Vagina (tissue), 2 donors: ENCODE measurements around the gene KDELR3. TPM values are rescaled to one million over a fixed set of nuclear protein-coding genes. Genes with fewer than 3 reads are reported as not detected.

Experiments used
- DNase-seq, 2 donors: peaks; one replicate each; pipeline ENCODE4 v3.0.0-alpha.2; 2017; ENCODE audit errors: extremely low spot score in 2 of 2
- H3K27ac ChIP-seq: fragments of 200-600 bp; sonication (generic); one replicate; pipeline ENCODE4 v1.5.1; 2019
- H3K27me3 ChIP-seq: fragments of 200-600 bp; sonication (generic); one replicate; pipeline ENCODE4 v1.5.1; 2019
- H3K36me3 ChIP-seq, 2 donors: fragments of 200-600 bp; sonication (generic); one replicate each; pipeline ENCODE4 v1.5.1; 2017 to 2019
- H3K4me1 ChIP-seq: fragments of 200-600 bp; sonication (generic); one replicate; pipeline ENCODE4 v1.5.1; 2019
- H3K4me3 ChIP-seq, 2 donors: fragments of 200-600 bp; sonication (generic); 1 replicate in 1 of 2; 2 replicates in 1 of 2; pipeline ENCODE4 v1.5.1; 2016 to 2019
- H3K9me3 ChIP-seq: fragments of 200-600 bp; sonication (generic); one replicate; pipeline ENCODE4 v1.5.1; 2019
- POLR2A ChIP-seq, 2 donors: fragments of 450-650 bp; IDR thresholded peaks; one replicate each; pipeline ENCODE4 v1.6.1; 2017; ENCODE audit warnings: antibody characterized with exemption in 2 of 2, mild to moderate bottlenecking in 2 of 2, moderate library complexity in 2 of 2
- POLR2AphosphoS5 ChIP-seq, 2 donors: sonication (generic); formaldehyde crosslinking; IDR thresholded peaks; one replicate each; pipeline ENCODE4 v1.9.0; 2017; ENCODE audit warnings: antibody characterized with exemption in 2 of 2, mild to moderate bottlenecking in 2 of 2, low read depth in 1 of 2; ENCODE audit not compliant: insufficient read depth in 1 of 2
- intact Hi-C: fragments of 100-400 bp; cut with DNase I; formaldehyde crosslinking; loops from one replicate; pipeline ENCODE4 v1.15.1; 2023
- total RNA-seq: library from RNA; depleted of rRNA; stranded (reverse); fragments of >200 nt; gene quantifications from one replicate; pipeline ENCODE4 v1.2.3, GENCODE V29; 2016
- TF ChIP-seq, protein P1 (sequence below), 3 experiments: fragments of 450-650 bp in 2 of 3; fragments of 200-600 bp in 1 of 3; sonication (generic) in 1 of 3; IDR thresholded peaks; one replicate each; pipeline ENCODE4 v1.5.1; 2017 to 2019; ENCODE audit warnings: antibody characterized with exemption in 3 of 3, mild to moderate bottlenecking in 2 of 3, moderate library complexity in 2 of 3

KDELR3 gene
- total RNA-seq, 1 donor from 2014 or later: 3.9 TPM

DNA sequence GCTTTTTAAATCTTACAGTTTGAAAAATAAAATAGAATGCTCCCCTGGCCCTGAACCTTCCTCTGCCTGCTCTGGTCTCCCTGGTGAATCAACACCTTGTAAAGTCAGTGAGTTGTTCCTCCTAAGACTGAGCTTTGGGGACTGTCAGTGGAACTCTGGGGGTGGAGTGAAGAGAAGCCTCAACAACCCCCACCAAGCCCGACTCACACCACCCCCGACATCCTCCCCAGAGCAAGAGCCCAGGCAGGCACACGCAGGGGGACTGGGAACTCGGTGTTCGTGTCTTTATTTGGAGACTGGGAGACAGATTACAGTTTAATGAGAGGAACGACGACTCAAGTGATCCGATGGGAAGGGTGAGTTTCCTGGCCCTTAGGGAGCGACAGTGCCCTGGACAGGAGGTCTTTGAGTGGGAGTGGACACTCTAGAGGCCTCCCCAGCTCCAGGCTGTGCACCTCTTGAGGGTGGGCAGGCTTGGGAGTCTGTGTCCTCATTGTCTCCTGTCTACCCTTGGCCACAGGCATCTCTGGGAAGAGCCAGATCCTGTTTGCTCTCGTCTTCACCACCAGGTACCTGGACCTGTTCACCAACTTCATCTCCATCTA, 6.2 kb downstream of the KDELR3 start:
- H3K4me1 ChIP-seq: peaks cover 2% of the 10 kb centered on the region
- H3K27ac ChIP-seq: no peak overlapping the region
- no peaks in the 10 kb centered on the region for H3K9me3 ChIP-seq
- no peaks in the 10 kb centered on the region for H3K27me3 ChIP-seq
- TF ChIP-seq POLR2AphosphoS5 (IDR thresholded peaks at IDR 0.05; ENCODE audit: insufficient read depth in 1 of 2, low read depth in 1 of 2) (no peak), POLR2A (IDR thresholded peaks at IDR 0.05) (no peak)
- TF ChIP-seq, protein P1, sequence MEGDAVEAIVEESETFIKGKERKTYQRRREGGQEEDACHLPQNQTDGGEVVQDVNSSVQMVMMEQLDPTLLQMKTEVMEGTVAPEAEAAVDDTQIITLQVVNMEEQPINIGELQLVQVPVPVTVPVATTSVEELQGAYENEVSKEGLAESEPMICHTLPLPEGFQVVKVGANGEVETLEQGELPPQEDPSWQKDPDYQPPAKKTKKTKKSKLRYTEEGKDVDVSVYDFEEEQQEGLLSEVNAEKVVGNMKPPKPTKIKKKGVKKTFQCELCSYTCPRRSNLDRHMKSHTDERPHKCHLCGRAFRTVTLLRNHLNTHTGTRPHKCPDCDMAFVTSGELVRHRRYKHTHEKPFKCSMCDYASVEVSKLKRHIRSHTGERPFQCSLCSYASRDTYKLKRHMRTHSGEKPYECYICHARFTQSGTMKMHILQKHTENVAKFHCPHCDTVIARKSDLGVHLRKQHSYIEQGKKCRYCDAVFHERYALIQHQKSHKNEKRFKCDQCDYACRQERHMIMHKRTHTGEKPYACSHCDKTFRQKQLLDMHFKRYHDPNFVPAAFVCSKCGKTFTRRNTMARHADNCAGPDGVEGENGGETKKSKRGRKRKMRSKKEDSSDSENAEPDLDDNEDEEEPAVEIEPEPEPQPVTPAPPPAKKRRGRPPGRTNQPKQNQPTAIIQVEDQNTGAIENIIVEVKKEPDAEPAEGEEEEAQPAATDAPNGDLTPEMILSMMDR (IDR thresholded peaks at IDR 0.05): no peak
- no peaks in the 10 kb centered on the region for H3K36me3 ChIP-seq
- H3K4me3 ChIP-seq: no peak overlapping the region
- intact Hi-C loops: no loop called here
- DNase-seq: no peak

GRCh38 chr22:38477585-38477984, 9.7 kb downstream of the KDELR3 start:
- no peak overlapping the region for H3K27ac ChIP-seq
- H3K4me3 ChIP-seq: no peak overlapping the region
- H3K36me3 ChIP-seq: peaks cover 0 to 17% of the 10 kb centered on the region in 2 donors
- TF ChIP-seq POLR2AphosphoS5 (IDR thresholded peaks at IDR 0.05; ENCODE audit: insufficient read depth in 1 of 2, low read depth in 1 of 2) (no peak), POLR2A (IDR thresholded peaks at IDR 0.05) (no peak)
- TF ChIP-seq, protein P1 (IDR thresholded peaks at IDR 0.05): no peak
- no peak for DNase-seq
- no peaks in the 10 kb centered on the region for H3K9me3 ChIP-seq
- no peaks in the 10 kb centered on the region for H3K4me1 ChIP-seq
- intact Hi-C loops: no loop called here
- H3K27me3 ChIP-seq: no peaks in the 10 kb centered on the region

- Histone ChIP-seq H3K9me3 (no peaks in the 10 kb centered on the region), H3K4me1 (no peaks in the 10 kb centered on the region), H3K27ac (no peak overlapping the region), H3K4me3 (no peak overlapping the region), H3K27me3 (no peaks in the 10 kb centered on the region), H3K36me3 (peaks cover 3 to 34% of the 10 kb centered on the region in 2 donors)
- no peak for DNase-seq
- TF ChIP-seq POLR2A (IDR thresholded peaks at IDR 0.05) (no peak), POLR2AphosphoS5 (IDR thresholded peaks at IDR 0.05; ENCODE audit: insufficient read depth in 1 of 2, low read depth in 1 of 2) (no peak)
- TF ChIP-seq, protein P1 (IDR thresholded peaks at IDR 0.05): no peak
- intact Hi-C loops: no loop called here
Measured at GRCh38 chr22:38479096-38479837, 11.4 kb downstream of the KDELR3 start.

DNA sequence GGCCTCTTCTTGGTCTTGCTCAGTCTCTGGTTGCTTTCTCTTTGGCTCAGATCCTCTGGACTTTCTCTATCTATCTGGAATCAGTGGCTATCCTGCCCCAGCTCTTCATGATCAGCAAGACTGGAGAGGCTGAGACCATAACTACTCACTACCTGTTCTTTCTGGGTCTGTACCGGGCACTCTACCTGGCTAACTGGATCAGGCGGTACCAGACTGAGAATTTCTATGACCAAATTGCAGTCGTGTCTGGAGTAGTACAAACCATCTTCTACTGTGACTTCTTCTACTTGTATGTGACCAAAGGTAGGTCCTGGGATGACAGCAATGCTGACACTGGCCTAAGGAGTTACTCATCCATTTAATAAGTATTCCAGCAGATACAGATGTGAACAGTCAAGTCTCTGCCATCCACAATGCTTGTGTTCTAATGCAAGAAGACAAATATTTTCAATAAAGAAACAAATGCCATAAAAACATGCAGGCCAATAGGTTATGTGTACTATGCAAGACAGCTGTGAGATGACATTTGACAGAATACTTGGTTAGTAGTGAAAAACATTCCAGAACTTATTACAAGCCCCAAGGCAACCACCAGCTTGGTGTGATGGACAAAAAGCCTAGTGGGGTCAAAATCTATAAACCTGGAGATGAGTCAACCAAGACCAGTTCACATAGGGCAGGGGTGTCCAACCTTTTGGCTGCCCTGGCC, 13.4 kb downstream of the KDELR3 start:
- intact Hi-C loops: no loop called here
- peaks cover 7 to 55% of the 10 kb centered on the region in 2 donors for H3K36me3 ChIP-seq
- H3K4me1 ChIP-seq: no peaks in the 10 kb centered on the region
- TF ChIP-seq, protein P1 (IDR thresholded peaks at IDR 0.05): no peak
- no peak for TF ChIP-seq POLR2AphosphoS5 (IDR thresholded peaks at IDR 0.05; ENCODE audit: insufficient read depth in 1 of 2, low read depth in 1 of 2)
- no peak for TF ChIP-seq POLR2A (IDR thresholded peaks at IDR 0.05)
- no peak for DNase-seq
- no peaks in the 10 kb centered on the region for H3K9me3 ChIP-seq
- H3K27me3 ChIP-seq: no peaks in the 10 kb centered on the region
- no peak overlapping the region for H3K27ac ChIP-seq
- no peak overlapping the region for H3K4me3 ChIP-seq
